Lower leg skin (tissue), 3 donors: Measurements from ENCODE around the gene ZEB2.

Experiments used
- CTCF ChIP-seq, 3 donors: fragments of 450-650 bp; IDR thresholded peaks; one replicate each; pipeline ENCODE4 v1.5.1; 2016; ENCODE audit warnings: antibody characterized with exemption in 3 of 3, mild to moderate bottlenecking in 3 of 3, moderate library complexity in 2 of 3
- POLR2A ChIP-seq, 2 donors: fragments of 450-650 bp; IDR thresholded peaks; one replicate each; pipeline ENCODE4 v1.6.1; 2016 to 2017; ENCODE audit warnings: antibody characterized with exemption in 2 of 2, mild to moderate bottlenecking in 1 of 2, moderate library complexity in 1 of 2

GRCh38 chr2:144552821-144553220 lies 32.9 kb upstream of the ZEB2 start:
- TF ChIP-seq CTCF (IDR thresholded peaks at IDR 0.05), result no peak
- no peak for TF ChIP-seq POLR2A (IDR thresholded peaks at IDR 0.05)
